DMS153 treated with DMSO at 0.1 percent for 48 hours (cell line): Measurements from ENCODE around the gene RAB44.
"Not testable (repeated sequence)": the region's sequence is repeated elsewhere in the genome, so short reads cannot be mapped to it uniquely, and the experiment has no call there.

Experiments
- DNase-seq: peaks from one replicate; lab custom pipeline; 2025; ENCODE audit not compliant: unreplicated experiment; lab: John Stamatoyannopoulos, UW

RAB44 gene

GRCh38 chr6:36697481-36697903 lies at the start of gene RAB44:
RAB44 (plus strand) TSS chr6:36697826; CDS start chr6:36704236, 6,410 bp downstream.
- DNase-seq = no peak

- no peak for DNase-seq
Measured at GRCh38 chr6:36649086-36649485, 48.5 kb upstream of the RAB44 start.

- no peak for DNase-seq
Measured at GRCh38 chr6:36649701-36650484, 47.7 kb upstream of the RAB44 start.

GRCh38 chr6:36650848-36651478 lies 46.7 kb upstream of the RAB44 start:
- no peak for DNase-seq

GRCh38 chr6:36651659-36652379 lies 45.8 kb upstream of the RAB44 start:
- DNase-seq = no peak

GRCh38 chr6:36654469-36654868 lies 43.2 kb upstream of the RAB44 start:
- not testable (repeated sequence) for DNase-seq

GRCh38 chr6:36655085-36655724 lies 42.4 kb upstream of the RAB44 start:
- DNase-seq = no peak

- no peak for DNase-seq
Measured at GRCh38 chr6:36656441-36656840, 41.2 kb upstream of the RAB44 start.

GRCh38 chr6:36657271-36657670 lies 40.4 kb upstream of the RAB44 start:
- no peak for DNase-seq

- DNase-seq = no peak
Measured at GRCh38 chr6:36657942-36658544, 39.6 kb upstream of the RAB44 start.

- DNase-seq = no peak
Measured at GRCh38 chr6:36659271-36659670, 38.4 kb upstream of the RAB44 start.

GRCh38 chr6:36660771-36661471 lies 36.7 kb upstream of the RAB44 start:
- no peak for DNase-seq

- no peak for DNase-seq
Measured at GRCh38 chr6:36662380-36662779, 35.2 kb upstream of the RAB44 start.

GRCh38 chr6:36662827-36663256 lies 34.8 kb upstream of the RAB44 start:
- no peak for DNase-seq

- no peak for DNase-seq
Measured at GRCh38 chr6:36663504-36664446, 33.9 kb upstream of the RAB44 start.

- DNase-seq = no peak
Measured at GRCh38 chr6:36665180-36665579, 32.4 kb upstream of the RAB44 start.

GRCh38 chr6:36666287-36666686 lies 31.3 kb upstream of the RAB44 start:
- DNase-seq = no peak

GRCh38 chr6:36666826-36667591 lies 30.6 kb upstream of the RAB44 start:
- DNase-seq = peak; percentile 39
